ENCODE data around the gene SLC24A3.

Gene SLC24A3

DNA sequence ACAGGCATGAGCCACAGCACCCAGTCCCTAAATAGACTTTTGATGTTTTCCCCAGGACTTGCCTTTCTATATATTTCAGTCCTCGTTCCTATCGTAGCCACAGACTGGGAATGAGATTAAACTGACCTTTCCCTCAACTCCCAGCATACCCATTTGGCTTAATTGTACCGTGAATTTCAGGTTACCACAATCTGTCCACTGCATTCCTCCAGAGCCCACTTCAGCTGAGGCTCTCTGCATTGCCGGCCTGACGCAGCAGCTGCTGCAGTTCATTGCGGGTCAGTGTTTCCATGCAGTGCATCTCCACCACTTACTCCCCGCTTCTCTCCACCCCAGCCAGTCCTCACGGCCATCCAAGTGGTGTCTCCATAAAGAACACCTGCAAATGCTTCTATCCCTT is 442.5 kb downstream of the SLC24A3 start:
- no peak overlapping the region for H3K4me3 ChIP-seq (ENCODE audit: low read depth in 1 of 2, low read length in 1 of 2)
- H3K4me1 ChIP-seq (ENCODE audit: control insufficient read depth in 1 of 2, insufficient read depth in 1 of 2, low read depth in 1 of 2, low read length in 1 of 2), result peaks cover 8 to 14% of the 10 kb centered on the region in 2 experiments
- H3K9me3 ChIP-seq, result no peaks in the 10 kb centered on the region
- no peaks in the 10 kb centered on the region for H3K36me3 ChIP-seq
- H3K27ac ChIP-seq, result no peak overlapping the region
- no peaks in the 10 kb centered on the region for H3K27me3 ChIP-seq
- TF ChIP-seq CTCF (IDR thresholded peaks at IDR 0.05), result no peak

GRCh38 chr20:19658137-19658536 is 445.7 kb downstream of the SLC24A3 start:
- H3K4me3 ChIP-seq (ENCODE audit: low read depth in 1 of 2, low read length in 1 of 2), result peak overlapping the region; percentile 22 to 26
- H3K9me3 ChIP-seq, result no peaks in the 10 kb centered on the region
- no peaks in the 10 kb centered on the region for H3K36me3 ChIP-seq
- peak overlapping the region; percentile 75 for H3K27ac ChIP-seq
- H3K4me1 ChIP-seq (ENCODE audit: control insufficient read depth in 1 of 2, insufficient read depth in 1 of 2, low read depth in 1 of 2, low read length in 1 of 2), result peaks cover 8 to 14% of the 10 kb centered on the region in 2 experiments
- H3K27me3 ChIP-seq, result no peaks in the 10 kb centered on the region
- no peak for TF ChIP-seq CTCF (IDR thresholded peaks at IDR 0.05)

DNA sequence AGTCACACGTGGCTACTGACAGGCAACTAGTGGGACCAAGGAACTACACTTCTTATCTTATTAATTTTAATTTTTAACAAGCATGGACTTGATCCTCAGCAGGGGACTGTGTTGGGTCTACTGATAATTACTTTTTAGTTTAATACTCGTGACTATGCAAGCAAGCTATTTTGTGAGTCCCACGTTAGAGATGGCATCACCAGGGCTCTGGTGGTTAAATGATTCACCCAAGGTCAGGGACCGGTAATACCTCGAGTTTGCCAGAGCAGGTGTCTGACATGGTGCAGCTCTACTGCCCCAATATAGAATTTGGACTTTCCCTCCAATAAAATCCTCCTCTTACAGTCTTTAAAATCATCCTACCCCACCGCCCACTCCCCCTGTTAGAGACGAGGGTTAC is 447.0 kb downstream of the SLC24A3 start:
- Histone ChIP-seq H3K4me3 (ENCODE audit: low read depth in 1 of 2, low read length in 1 of 2) (no peak overlapping the region), H3K9me3 (no peaks in the 10 kb centered on the region), H3K36me3 (no peaks in the 10 kb centered on the region), H3K27ac (no peak overlapping the region), H3K27me3 (no peaks in the 10 kb centered on the region), H3K4me1 (ENCODE audit: control insufficient read depth in 1 of 2, insufficient read depth in 1 of 2, low read depth in 1 of 2, low read length in 1 of 2) (peaks cover 8 to 14% of the 10 kb centered on the region in 2 experiments)
- no peak for TF ChIP-seq CTCF (IDR thresholded peaks at IDR 0.05)

GRCh38 chr20:19660808-19661378 is 448.5 kb downstream of the SLC24A3 start:
- Histone ChIP-seq H3K36me3 (no peaks in the 10 kb centered on the region), H3K27ac (no peak overlapping the region), H3K9me3 (no peaks in the 10 kb centered on the region), H3K27me3 (no peaks in the 10 kb centered on the region), H3K4me3 (ENCODE audit: low read depth in 1 of 2, low read length in 1 of 2) (no peak overlapping the region), H3K4me1 (ENCODE audit: control insufficient read depth in 1 of 2, insufficient read depth in 1 of 2, low read depth in 1 of 2, low read length in 1 of 2) (peaks cover 8 to 14% of the 10 kb centered on the region in 2 experiments)
- no peak for TF ChIP-seq CTCF (IDR thresholded peaks at IDR 0.05)

DNA sequence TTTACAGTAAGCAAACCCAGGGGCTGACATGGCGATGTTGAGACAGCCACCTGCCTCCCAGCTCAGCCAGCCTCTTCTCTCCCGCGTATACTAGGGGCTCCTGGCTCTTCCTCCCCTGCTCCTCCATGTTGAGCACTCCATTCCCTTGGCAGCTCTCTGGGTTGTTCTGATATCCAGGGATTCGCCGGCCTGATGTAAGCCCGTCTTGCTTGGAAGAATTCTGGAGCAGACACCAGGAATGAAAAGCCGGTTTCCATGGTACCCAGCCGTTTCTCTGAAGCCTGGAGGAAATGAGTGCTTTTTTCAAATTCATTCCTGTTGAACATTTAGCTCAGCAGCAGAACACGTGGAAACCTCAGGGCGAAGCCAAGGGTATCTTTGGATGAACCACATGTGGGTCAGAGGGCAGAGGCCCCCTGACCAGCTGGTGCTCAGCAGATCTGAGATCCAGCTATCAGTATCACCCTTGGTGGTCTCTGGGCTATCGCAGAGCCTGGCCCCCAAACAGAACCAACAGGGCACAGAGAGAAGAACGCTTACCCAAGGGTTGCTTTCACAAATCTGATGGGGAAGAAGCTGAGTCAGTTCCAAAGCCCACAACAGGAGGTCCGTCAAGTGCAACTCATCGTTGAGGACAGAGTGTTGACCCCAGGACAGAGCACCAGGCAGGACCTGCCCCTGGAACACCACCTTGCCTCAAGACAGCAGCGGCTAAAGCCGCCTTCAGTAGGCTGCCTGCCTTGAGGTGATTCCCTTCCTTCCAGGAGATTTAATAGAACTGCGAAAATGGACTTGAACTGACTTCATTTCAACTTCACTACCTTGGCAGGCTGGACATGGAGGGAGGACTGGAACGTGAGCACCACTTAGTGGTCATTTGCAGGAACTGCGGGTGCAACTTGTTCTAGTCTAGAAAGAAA is 449.5 kb downstream of the SLC24A3 start:
- H3K36me3 ChIP-seq, result no peaks in the 10 kb centered on the region
- no peaks in the 10 kb centered on the region for H3K9me3 ChIP-seq
- H3K4me1 ChIP-seq (ENCODE audit: control insufficient read depth in 1 of 2, insufficient read depth in 1 of 2, low read depth in 1 of 2, low read length in 1 of 2), result peaks cover 8 to 14% of the 10 kb centered on the region in 2 experiments
- no peak overlapping the region for H3K27ac ChIP-seq
- H3K27me3 ChIP-seq, result no peaks in the 10 kb centered on the region
- no peak overlapping the region for H3K4me3 ChIP-seq (ENCODE audit: low read depth in 1 of 2, low read length in 1 of 2)
- TF ChIP-seq CTCF (IDR thresholded peaks at IDR 0.05), result peak; percentile 80
